HG03558 (cell line): ENCODE measurements around the gene AHNAK2.
"Not testable (repeated sequence)": the region's sequence is repeated elsewhere in the genome, so short reads cannot be mapped to it uniquely, and the experiment has no call there.

Experiments
- ATAC-seq: cut with Tn5 transposase; IDR thresholded peaks from one replicate; pipeline ENCODE4 v1.9.1; 2021; ENCODE audit warnings: moderate number of reproducible peaks; ENCODE audit not compliant: unreplicated experiment; ENCODE audit errors: extremely low read depth

The AHNAK2 gene

DNA sequence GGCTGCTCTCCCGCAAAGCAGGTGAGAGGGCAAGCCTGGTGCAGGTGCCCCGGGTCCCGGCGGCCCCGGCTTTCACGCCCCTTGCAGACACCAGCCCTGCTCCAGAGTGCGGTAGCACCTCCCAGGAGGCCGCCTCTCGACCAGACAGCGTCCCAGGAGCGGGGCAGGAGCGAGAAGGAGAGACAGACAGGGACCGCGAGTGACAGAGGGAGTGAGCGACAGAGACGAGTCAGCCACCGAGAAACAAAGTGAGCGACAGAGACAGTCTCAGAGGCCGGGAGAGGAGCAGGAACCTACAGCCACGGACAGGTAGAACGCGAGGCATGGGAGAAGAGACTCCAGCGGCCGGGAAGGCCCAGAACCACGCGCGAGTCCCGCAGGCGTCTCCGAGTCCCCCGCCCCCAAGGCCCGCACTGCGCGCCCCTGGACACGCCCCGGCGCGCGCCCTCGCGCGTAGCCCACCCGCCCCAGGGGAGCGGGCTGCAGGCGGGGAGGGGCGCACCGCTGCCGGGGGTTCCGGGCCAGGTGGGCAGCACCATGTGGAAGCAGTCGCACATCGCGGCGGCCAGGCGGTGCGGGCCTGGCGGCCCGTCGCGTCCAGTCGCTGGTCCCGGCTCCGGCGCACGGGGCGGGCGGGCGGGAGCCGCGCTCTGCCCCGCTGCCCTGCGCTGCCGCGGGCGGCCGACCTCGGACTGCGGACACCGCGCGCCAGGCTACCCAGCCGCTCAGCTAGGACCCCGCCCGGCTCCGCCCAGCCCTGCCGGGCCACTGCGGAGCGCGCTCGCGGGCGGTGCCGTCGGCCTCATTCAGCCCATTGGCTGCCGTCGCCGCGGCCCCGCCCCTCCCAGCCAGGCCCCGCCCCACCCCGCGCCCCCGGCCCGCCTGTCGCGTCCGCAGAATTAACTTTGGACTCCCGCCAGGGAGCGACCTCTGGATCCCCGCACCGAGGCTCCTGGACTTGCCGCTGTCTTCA lies at the start of gene AHNAK2:
Gene AHNAK2, minus strand, starts transcription at position 694 of the 973 bp plus-strand sequence. Its CDS starts 137 bp downstream, at position 557.
- no peak for ATAC-seq

DNA sequence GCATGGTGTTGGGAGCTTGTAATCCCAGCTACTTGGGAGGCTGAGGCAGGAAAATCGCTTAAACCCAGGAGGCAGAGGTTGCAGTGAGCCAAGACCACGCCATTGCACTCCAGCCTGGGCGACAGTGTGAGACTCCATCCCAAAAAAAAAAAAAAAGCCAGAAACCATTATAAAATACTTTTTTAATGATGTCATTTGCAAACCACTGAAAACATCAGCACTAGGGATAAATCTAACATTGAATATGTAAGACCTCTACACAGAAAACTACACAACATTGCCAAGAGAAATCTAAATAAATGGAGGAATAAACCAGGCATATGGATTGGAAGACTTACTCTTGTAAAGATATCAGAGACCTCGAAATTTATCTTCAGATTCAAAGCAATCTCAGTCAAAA lies 49.5 kb upstream of the AHNAK2 start:
- ATAC-seq, result not testable (repeated sequence)

DNA sequence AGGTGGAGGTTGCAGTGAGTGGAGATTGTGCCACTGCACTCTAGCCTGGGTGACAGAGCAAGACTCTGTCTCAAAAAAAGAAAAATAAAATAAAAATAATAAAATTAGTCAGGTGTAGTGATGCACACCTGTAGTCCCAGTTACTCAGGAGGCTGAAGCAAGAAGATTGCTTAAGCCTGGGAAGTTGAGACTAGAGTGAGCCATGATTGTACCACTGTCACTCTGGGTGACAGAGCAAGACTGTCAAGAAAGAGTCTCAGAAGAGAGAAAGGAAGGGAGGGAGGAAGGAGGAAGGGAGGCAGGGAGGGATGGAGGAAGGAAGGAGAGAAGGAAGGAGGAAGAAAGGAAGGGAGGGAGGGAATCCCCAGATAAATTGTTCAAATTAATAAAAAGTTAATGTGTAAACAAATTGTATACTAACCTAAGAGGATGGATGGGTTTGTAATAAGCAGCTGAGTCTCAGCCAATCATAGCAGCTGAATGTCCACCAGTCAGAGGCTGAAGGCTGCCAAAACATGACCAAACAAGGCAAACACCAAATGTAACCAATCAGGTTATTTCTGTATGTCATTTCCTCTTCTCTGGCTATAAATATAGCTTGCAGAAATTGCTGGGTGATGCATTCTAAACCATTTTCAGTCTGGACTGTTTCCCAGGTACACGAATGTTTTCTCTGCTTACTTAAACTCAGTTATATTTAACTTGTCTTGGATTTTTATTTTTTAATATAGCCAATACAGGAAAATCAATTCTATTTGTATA lies 48.8 kb upstream of the AHNAK2 start:
- no peak for ATAC-seq

GRCh38 chr14:105026033-105026785 lies 48.0 kb upstream of the AHNAK2 start:
- ATAC-seq, result no peak

- no peak for ATAC-seq
Measured at GRCh38 chr14:105025429-105025828, 47.3 kb upstream of the AHNAK2 start.

DNA sequence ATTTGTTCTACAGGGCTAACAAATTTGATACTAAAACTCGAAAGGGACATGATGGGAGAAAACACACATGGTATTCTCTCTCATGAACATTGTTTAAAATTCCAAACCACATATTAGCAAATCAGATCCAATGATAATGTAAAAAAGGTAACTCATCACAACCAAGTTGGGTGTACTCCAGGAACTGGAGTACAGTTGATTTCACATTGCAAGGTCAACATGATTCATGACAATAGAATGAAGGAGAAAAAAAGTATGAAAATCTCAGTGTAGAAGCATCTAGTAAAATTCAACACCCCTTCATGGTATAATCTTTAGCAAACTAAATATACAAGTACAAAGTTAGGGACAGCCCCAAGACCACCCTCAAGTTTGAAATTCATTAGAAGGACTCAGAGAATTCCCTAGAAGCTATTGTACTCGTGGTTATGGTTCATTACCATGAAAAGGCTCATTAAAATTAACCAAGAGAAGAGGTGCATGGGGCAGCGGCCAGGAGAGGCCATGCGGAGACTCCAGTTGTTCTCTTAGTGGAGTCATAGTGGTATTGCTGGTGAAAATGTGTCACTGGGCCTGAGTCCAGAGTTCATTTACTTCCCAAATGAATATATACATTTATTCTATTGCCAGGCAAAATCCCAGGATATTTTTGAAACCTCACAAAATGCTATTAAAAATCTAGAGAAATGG lies 45.8 kb upstream of the AHNAK2 start:
- no peak for ATAC-seq

DNA sequence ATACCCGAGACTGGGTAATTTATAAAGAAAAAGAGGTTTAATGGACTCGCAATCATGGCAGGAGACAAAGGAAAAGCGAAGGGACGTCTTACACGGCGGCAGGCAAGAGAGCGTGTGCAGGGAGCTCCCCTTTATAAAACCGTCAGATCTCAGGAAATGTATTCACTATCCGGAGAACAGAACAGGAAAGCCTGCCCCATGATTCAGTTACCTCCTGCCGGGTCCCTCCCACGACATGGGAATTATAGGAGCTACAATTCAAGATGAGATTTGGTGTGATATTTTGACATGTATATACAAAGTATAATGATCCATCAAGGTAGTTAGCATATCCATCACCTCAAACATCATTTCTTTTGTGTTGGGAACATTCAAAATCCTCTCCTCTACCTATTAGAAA lies 45.0 kb upstream of the AHNAK2 start:
- no peak for ATAC-seq

GRCh38 chr14:105022276-105022670 lies 44.1 kb upstream of the AHNAK2 start:
- ATAC-seq, result no peak

DNA sequence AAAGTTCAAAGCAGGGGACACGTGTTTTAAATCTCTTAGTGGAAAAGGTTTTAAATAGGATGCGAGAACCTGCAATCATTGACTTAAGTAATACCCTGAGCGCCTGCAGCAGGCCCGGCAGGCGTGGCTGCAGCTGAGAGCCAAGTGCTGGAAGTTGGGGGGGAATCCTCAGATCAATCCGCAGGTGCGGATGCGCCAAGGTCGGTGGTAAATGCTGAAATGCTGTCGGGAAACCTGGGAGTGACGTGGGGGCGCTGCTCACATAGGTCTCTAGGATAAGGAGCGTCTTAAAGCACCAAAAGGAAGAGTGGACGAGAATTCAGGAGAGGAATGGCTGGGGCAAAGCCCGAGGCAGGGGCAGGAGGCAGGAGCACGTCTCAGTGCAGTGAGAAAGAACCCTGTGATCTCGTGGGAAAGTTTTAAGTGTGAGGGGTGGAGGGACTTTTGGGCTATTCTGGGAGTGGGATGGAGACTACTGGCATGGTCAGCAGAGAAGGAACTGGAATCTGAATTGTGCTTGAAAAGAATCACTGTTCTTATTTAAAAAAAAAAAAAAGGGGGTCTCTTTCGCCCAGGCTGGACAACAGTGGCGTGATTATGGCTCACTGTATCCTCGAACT lies 43.6 kb upstream of the AHNAK2 start:
- ATAC-seq, result no peak

DNA sequence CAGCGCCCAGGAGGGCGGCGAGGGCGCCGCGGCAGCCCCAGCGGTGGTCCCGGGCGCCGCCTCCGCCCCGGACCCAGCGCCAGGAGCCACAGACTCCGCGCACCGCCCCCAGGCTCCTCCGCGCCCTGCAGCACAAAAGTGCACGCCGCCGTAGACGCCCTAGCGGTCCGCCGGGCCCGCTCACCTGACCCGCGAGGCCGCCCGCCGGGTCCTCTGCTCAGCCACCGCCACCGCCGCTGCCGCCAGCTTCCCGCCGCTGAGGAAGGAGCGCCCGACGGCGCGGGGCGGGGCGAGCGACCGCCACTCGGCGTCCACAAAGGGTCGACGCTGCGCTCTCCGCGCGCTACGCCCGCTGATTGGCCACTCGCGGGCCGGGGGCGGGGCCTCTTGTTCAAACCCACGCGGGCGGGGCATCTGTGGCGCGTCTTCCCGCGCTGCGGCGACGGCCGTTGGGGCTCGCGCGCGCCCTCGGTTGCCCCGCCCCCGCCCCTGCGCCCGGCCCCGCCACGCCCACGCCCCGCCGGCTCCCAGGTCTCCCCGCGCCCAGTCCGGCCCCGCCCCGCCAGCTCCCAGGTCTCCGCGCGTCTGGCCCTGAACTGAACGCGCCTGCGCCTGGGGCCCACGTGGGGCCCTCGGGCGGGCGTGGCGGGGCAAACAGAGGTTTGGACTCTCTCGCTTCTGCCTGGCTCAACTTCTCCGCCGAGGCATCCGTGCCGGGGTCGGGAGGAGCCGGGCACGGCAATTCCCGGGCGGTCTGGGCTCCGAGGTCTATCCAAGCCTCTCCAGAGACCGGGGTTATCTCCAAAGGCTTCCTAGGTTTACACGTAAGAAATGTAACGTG lies 42.9 kb upstream of the AHNAK2 start, which contains the start of gene CDCA4:
Gene CDCA4, minus strand, starts transcription at position 269 of the 841 bp plus-strand sequence. CDS start 9,154 bp downstream, outside the sequence.
- ATAC-seq, result peak; percentile 45

GRCh38 chr14:105019861-105020814 lies 42.0 kb upstream of the AHNAK2 start:
- ATAC-seq, result no peak

DNA sequence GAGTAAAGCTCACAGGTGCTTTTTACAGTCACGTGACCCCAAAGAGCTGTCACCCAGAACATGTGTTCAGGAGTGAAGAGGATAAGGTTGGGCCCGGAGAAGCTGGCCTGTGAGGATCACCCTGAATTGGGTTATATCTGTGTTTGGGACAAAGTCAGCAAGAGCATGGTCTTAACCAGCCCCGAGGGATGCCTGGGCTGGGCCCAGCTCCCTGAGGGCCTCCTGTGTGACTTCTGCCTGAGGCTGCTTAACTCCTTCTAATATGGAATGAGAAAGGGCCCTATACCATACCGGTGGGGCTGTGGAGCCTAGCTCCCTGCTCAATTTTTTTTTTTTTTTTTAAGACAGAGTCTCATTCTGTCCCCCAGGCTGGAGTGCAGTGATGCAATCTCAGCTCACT lies 40.2 kb upstream of the AHNAK2 start:
- ATAC-seq, result no peak

DNA sequence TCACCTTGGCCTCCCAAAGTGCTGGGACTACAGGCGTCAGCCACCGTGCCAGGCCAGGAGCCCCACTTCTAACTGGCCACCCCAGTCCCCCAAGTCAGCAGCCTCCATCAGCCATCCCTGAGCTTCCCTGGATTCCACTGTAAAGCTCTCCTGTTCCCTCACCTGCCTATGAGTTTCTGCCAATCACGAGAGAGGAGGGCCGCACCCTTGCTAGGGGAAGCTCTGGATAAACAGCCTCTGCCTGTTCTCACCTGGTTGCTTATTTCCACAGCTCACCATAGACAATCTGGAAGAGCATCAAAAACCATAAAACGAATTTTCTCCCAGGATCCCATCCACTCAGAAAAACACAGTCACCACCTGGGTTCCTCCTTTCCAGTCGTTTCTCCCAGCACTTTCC lies 37.7 kb upstream of the AHNAK2 start:
- ATAC-seq, result no peak

GRCh38 chr14:105015242-105015641 lies 37.1 kb upstream of the AHNAK2 start:
- no peak for ATAC-seq

- no peak for ATAC-seq
Measured at GRCh38 chr14:105014631-105015030, 36.5 kb upstream of the AHNAK2 start.

GRCh38 chr14:105014032-105014431 lies 35.9 kb upstream of the AHNAK2 start:
- ATAC-seq, result no peak

DNA sequence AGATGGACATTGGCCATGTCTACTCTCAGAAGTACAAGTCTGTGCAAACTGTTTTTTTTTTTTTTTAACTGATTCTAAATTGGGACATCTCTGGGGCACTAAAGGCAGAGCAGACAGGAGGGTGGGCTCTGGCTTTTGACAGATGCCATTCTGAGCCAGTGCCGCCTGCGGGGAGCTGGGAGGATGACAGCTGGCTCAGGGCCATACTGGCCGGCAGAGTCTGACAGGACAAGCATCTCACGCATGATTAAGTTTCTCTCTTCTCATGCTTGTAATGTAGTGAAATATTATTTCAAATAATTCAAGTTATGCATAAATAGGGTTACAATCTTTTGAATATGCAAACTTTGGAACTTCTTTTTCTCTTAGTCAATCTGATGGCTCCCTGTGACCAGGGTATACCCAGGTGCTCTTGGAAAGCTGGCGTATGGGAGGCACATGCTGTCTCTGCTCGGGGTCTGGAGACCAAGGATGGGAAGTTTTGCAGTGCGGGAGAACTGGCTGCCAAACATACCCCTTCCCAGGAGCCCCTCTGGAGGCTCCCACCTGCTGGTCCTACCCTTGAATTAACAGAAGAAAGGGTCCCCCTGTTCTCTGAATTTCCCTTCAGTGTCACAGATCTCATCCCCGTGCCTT lies 35.1 kb upstream of the AHNAK2 start:
- ATAC-seq, result no peak
